ENCODE measurements around the gene INO80C. TPM values are rescaled to one million over a fixed set of nuclear protein-coding genes. Genes with fewer than 3 reads are reported as not detected.

Gene INO80C
- total RNA-seq, 1 donor: 4.8 TPM

GRCh38 chr18:35526495-35527059 lies 28.8 kb upstream of the INO80C start:
- DNase-seq (ENCODE audit: low read depth): peak; percentile 10
- H3K4me3 ChIP-seq (ENCODE audit: low read depth, low read length): no peak overlapping the region
- TF ChIP-seq CTCF (IDR thresholded peaks at IDR 0.05; ENCODE audit: insufficient read depth, low read length): no peak

DNA sequence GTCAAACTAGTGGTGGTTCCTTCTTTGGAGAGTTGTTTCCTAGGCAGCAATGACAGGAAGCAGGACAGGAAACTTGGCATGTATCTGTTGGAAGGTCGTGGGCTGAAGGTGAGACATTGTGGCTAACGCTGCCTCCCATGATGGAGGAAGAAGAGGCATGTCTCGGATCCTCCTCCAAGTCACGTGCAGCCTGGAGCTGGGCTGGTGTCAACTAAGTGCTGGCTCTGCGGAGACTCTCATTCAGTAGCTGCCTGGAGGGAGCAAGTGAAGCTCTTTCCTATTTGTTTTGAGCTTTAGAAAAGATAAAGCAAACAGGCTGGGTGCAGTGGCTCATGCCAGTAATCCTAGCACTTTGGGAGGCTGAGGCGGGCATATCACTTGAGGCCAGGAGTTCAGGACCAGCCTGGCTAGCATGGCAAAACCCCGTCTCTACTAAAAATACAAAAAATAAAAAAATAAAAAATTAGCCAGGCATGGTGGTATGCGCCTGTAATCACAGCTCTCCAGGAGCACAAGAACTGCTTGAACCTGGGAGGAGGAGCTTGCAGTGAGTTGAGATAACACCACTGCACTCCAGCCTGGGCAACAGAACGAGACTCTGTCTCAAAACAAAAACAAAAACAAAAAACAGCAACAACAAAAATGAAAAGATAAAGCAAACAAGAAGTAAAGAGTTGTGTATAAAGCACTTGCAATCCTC lies 28.2 kb upstream of the INO80C start:
- no peak for DNase-seq (ENCODE audit: low read depth)
- no peak for TF ChIP-seq CTCF (IDR thresholded peaks at IDR 0.05; ENCODE audit: insufficient read depth, low read length)
- no peak overlapping the region for H3K4me3 ChIP-seq (ENCODE audit: low read depth, low read length)

- TF ChIP-seq CTCF (IDR thresholded peaks at IDR 0.05; ENCODE audit: insufficient read depth, low read length): no peak
- H3K4me3 ChIP-seq (ENCODE audit: low read depth, low read length): no peak overlapping the region
- DNase-seq (ENCODE audit: low read depth): no peak
These were observed 26.5 kb upstream of the INO80C start for GRCh38 chr18:35524226-35524625.

DNA sequence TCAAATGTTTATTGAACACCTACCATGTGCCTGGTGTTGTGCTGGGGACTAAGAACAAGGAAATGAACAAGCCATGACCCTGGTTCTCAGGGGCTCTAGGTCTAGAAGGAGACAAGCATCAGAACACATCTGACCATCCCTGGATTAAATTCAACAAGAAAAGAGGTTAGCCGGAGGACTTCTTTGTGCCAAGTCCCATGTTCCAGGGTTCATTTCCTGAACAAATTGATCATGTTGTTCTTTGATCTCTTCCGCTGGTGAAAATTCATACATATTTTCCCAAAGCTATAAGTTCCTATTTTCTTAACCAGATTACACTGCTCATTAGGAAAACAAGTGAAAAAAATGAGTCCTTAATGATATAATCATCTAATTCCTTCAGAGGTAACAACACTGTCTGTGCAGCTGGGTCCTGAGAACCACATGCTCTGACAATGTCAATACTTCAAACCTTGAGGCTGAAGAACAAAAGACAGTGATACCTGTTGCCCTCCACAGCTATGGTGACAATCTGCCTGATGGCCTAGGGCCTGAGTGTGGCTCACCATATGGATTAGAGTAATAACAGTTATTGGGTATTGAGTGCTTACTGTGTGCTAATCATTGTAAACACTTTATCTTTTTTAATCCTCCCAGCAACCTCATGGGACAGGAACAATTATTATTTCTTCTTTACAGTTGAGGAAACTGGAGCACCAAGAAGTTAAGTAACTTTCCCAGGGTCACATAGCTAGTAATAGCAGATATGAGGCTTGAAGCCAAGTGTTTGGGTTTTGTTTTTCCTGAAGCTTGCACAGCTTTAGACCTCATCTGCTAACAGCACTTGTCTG lies 24.6 kb upstream of the INO80C start:
- no peak for TF ChIP-seq CTCF (IDR thresholded peaks at IDR 0.05; ENCODE audit: insufficient read depth, low read length)
- H3K4me3 ChIP-seq (ENCODE audit: low read depth, low read length): no peak overlapping the region
- DNase-seq (ENCODE audit: low read depth): no peak

- DNase-seq (ENCODE audit: low read depth): no peak
- H3K4me3 ChIP-seq (ENCODE audit: low read depth, low read length): no peak overlapping the region
- no peak for TF ChIP-seq CTCF (IDR thresholded peaks at IDR 0.05; ENCODE audit: insufficient read depth, low read length)
These were observed 23.4 kb upstream of the INO80C start for GRCh38 chr18:35521133-35521532.

- TF ChIP-seq CTCF (IDR thresholded peaks at IDR 0.05; ENCODE audit: insufficient read depth, low read length): no peak
- no peak for DNase-seq (ENCODE audit: low read depth)
- H3K4me3 ChIP-seq (ENCODE audit: low read depth, low read length): no peak overlapping the region
These were observed 21.6 kb upstream of the INO80C start for GRCh38 chr18:35519148-35519899.
